ENCODE measurements around the gene DGKZ.

DNA sequence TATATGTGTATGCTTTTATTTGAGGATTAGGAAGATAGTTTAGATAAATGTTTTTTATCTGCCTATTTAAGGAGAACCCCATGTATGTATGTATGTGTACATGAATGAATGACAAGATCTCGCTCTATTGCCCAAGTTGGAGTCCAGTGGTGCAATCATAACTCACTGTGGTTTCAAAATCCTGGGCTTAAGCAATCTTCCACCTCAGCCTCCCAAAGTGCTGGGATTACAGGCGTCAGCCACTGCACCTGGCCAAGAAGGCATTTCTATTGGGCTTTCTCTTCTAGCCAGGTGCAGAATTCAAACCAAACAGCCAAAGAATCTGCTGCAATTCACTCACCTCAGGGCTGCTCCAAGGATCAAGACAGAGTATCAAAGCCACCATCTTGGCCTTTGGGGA lies 25.5 kb upstream of the DGKZ start:
- TF ChIP-seq EP300 (IDR thresholded peaks at IDR 0.05; ENCODE audit: borderline replicate concordance in 1 of 2, control insufficient read depth in 1 of 2, low read depth in 2 of 2, low read length in 2 of 2) (no peak), MYB (IDR thresholded peaks at IDR 0.05; ENCODE audit: borderline replicate concordance, low read depth, low read length) (no peak), RAD21 (IDR thresholded peaks at IDR 0.05; ENCODE audit: insufficient read depth, low read depth, low read length) (no peak), EGR1 (IDR thresholded peaks at IDR 0.05; ENCODE audit: borderline replicate concordance in 1 of 2, low read depth in 2 of 2, low read length in 2 of 2) (no peak)
- TF ChIP-seq, protein P1, sequence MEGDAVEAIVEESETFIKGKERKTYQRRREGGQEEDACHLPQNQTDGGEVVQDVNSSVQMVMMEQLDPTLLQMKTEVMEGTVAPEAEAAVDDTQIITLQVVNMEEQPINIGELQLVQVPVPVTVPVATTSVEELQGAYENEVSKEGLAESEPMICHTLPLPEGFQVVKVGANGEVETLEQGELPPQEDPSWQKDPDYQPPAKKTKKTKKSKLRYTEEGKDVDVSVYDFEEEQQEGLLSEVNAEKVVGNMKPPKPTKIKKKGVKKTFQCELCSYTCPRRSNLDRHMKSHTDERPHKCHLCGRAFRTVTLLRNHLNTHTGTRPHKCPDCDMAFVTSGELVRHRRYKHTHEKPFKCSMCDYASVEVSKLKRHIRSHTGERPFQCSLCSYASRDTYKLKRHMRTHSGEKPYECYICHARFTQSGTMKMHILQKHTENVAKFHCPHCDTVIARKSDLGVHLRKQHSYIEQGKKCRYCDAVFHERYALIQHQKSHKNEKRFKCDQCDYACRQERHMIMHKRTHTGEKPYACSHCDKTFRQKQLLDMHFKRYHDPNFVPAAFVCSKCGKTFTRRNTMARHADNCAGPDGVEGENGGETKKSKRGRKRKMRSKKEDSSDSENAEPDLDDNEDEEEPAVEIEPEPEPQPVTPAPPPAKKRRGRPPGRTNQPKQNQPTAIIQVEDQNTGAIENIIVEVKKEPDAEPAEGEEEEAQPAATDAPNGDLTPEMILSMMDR (IDR thresholded peaks at IDR 0.05 in 2 of 3, conservative IDR thresholded peaks at IDR 0.05 in 1 of 3; ENCODE audit: control insufficient read depth in 2 of 3, extremely low read depth in 1 of 3, insufficient read depth in 1 of 3, low read depth in 3 of 3, low read length in 3 of 3): no peak

Data from GM12878 (cell line).